Measurements from ENCODE around the gene TBC1D22A. TPM values are rescaled to one million over a fixed set of nuclear protein-coding genes. Genes with fewer than 3 reads are reported as not detected.

TBC1D22A gene
- polyA plus RNA-seq, 1 donor from 2014 or later: 9.3 TPM

DNA sequence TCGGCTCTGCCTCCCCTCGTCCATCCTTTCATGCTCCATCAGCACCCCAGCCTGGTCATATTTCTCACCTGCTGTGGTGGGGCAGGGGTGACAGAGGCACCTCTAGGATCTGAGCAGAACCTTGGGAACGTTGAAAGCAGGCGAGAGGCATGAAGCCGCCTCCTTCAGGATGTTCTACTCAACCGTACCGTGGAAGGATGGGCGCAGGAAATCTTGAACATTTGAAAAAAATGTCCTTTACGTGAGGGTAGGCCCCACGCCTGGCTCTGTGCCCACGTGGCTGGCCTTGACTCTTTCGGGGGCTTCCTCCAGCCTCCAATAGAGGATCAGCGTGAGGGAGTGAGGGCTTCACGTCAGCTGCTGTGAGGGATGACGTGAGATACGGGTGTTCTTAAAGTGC, 90.7 kb downstream of the TBC1D22A start:
- Histone ChIP-seq H3K79me2 (replicated peaks; ENCODE audit: insufficient read depth, low read length) (no peaks in the 10 kb centered on the region), H2AFZ (ENCODE audit: low read depth, low read length) (no peak overlapping the region), H3K9me3 (ENCODE audit: low read length) (no peaks in the 10 kb centered on the region), H3F3A (ENCODE audit: insufficient read depth, low read length, poor library complexity, severe bottlenecking) (no peaks in the 10 kb centered on the region), H4K20me1 (ENCODE audit: insufficient read depth) (no peaks in the 10 kb centered on the region), H3K4me2 (ENCODE audit: low read length) (no peak overlapping the region), H3K9me2 (ENCODE audit: insufficient read depth, low read length) (no peaks in the 10 kb centered on the region), H3K4me3 (ENCODE audit: low read length) (no peak overlapping the region), H3K27ac (ENCODE audit: low read length) (no peak overlapping the region), H3K36me3 (ENCODE audit: insufficient read depth, low read length) (no peaks in the 10 kb centered on the region), H3K9ac (ENCODE audit: low read length) (no peak overlapping the region), H3K27me3 (ENCODE audit: insufficient read depth, low read depth, low read length) (no peaks in the 10 kb centered on the region)
- TF ChIP-seq SMC3 (conservative IDR thresholded peaks at IDR 0.05; ENCODE audit: poor library complexity): no peak
- no peak for TF ChIP-seq MXI1 (conservative IDR thresholded peaks at IDR 0.05; ENCODE audit: poor library complexity, severe bottlenecking)
- TF ChIP-seq POLR2AphosphoS5 (IDR thresholded peaks at IDR 0.05): no peak

DNA sequence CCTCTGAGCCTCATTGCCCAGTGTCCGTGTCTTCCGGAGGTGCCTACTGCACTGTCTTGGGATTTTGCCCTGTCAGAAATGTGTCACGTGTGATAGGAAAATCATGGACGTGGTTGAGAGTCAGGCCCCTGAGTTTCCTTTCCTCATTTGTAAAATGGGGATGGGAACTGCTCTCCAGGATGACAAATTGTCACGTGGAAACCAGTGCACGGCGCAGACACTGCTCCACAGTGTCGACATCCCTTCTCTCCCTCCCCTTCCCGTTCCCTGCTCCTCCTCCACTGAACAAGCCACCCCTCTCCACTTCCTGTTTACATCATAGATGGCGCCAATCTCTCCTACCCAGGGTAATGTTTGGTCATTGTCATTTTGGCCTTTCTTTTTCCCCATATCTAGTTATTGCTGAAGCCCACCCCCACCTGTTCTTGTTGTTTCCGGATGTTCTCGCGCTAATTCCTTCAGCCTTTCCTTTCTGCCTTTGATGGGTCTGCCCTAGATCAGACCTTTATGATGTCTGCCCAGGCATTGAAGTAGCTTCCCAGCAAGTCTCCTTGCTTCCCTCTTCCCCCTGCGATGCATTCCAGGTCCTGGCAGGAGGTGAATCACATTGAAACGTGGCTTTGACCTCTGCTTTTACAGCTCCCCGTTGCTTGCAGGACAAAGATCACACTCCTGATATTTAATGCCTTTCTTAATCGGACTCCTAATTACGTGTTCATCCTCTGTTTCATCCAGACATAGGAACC, 91.8 kb downstream of the TBC1D22A start:
- Histone ChIP-seq H3K4me2 (ENCODE audit: low read length) (no peak overlapping the region), H3K27ac (ENCODE audit: low read length) (no peak overlapping the region), H3K36me3 (ENCODE audit: insufficient read depth, low read length) (no peaks in the 10 kb centered on the region), H3K9me2 (ENCODE audit: insufficient read depth, low read length) (no peaks in the 10 kb centered on the region), H3K27me3 (ENCODE audit: insufficient read depth, low read depth, low read length) (no peaks in the 10 kb centered on the region), H4K20me1 (ENCODE audit: insufficient read depth) (no peaks in the 10 kb centered on the region), H2AFZ (ENCODE audit: low read depth, low read length) (no peak overlapping the region), H3K9ac (ENCODE audit: low read length) (no peak overlapping the region), H3F3A (ENCODE audit: insufficient read depth, low read length, poor library complexity, severe bottlenecking) (no peaks in the 10 kb centered on the region), H3K9me3 (ENCODE audit: low read length) (no peaks in the 10 kb centered on the region), H3K4me3 (ENCODE audit: low read length) (no peak overlapping the region), H3K79me2 (replicated peaks; ENCODE audit: insufficient read depth, low read length) (no peaks in the 10 kb centered on the region)
- TF ChIP-seq EZH2 (IDR thresholded peaks at IDR 0.05; ENCODE audit: borderline replicate concordance, insufficient read depth, low read length, poor library complexity, severe bottlenecking): no peak
- TF ChIP-seq RAD21 (conservative IDR thresholded peaks at IDR 0.05): no peak
- TF ChIP-seq, protein P1, sequence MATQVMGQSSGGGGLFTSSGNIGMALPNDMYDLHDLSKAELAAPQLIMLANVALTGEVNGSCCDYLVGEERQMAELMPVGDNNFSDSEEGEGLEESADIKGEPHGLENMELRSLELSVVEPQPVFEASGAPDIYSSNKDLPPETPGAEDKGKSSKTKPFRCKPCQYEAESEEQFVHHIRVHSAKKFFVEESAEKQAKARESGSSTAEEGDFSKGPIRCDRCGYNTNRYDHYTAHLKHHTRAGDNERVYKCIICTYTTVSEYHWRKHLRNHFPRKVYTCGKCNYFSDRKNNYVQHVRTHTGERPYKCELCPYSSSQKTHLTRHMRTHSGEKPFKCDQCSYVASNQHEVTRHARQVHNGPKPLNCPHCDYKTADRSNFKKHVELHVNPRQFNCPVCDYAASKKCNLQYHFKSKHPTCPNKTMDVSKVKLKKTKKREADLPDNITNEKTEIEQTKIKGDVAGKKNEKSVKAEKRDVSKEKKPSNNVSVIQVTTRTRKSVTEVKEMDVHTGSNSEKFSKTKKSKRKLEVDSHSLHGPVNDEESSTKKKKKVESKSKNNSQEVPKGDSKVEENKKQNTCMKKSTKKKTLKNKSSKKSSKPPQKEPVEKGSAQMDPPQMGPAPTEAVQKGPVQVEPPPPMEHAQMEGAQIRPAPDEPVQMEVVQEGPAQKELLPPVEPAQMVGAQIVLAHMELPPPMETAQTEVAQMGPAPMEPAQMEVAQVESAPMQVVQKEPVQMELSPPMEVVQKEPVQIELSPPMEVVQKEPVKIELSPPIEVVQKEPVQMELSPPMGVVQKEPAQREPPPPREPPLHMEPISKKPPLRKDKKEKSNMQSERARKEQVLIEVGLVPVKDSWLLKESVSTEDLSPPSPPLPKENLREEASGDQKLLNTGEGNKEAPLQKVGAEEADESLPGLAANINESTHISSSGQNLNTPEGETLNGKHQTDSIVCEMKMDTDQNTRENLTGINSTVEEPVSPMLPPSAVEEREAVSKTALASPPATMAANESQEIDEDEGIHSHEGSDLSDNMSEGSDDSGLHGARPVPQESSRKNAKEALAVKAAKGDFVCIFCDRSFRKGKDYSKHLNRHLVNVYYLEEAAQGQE (IDR thresholded peaks at IDR 0.05; ENCODE audit: borderline replicate concordance): no peak
- TF ChIP-seq, protein P2, sequence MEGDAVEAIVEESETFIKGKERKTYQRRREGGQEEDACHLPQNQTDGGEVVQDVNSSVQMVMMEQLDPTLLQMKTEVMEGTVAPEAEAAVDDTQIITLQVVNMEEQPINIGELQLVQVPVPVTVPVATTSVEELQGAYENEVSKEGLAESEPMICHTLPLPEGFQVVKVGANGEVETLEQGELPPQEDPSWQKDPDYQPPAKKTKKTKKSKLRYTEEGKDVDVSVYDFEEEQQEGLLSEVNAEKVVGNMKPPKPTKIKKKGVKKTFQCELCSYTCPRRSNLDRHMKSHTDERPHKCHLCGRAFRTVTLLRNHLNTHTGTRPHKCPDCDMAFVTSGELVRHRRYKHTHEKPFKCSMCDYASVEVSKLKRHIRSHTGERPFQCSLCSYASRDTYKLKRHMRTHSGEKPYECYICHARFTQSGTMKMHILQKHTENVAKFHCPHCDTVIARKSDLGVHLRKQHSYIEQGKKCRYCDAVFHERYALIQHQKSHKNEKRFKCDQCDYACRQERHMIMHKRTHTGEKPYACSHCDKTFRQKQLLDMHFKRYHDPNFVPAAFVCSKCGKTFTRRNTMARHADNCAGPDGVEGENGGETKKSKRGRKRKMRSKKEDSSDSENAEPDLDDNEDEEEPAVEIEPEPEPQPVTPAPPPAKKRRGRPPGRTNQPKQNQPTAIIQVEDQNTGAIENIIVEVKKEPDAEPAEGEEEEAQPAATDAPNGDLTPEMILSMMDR (IDR thresholded peaks at IDR 0.05; ENCODE audit: poor library complexity, severe bottlenecking): no peak
- TF ChIP-seq TAF1 (IDR thresholded peaks at IDR 0.05; ENCODE audit: low read depth): no peak
- no peak for TF ChIP-seq MXI1 (conservative IDR thresholded peaks at IDR 0.05; ENCODE audit: poor library complexity, severe bottlenecking)
- no peak for TF ChIP-seq POLR2AphosphoS5 (IDR thresholded peaks at IDR 0.05)
- TF ChIP-seq EP300 (conservative IDR thresholded peaks at IDR 0.05; ENCODE audit: poor library complexity, severe bottlenecking): no peak
- TF ChIP-seq SMC3 (conservative IDR thresholded peaks at IDR 0.05; ENCODE audit: poor library complexity): no peak
